ENCODE data around the gene CMTM8. TPM values are rescaled to one million over a fixed set of nuclear protein-coding genes. Genes with fewer than 3 reads are reported as not detected.

Gene CMTM8
- total RNA-seq, 4 donors from 2014 or later, result 4.8 to 18.3 (median 5.2) TPM

DNA sequence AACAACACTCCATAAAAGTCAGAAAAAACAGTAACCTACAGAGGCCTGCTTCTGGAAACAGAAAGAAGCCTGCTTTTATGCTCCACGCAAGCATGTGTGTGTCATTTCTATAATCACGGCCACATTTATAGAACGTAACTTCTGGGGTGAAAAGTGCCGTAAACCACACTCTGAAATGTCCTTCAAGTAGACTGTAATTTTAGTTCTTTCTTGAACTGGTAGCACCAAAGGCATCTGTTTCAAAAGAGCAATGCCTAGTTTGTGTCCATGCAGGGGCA is 133.7 kb downstream of the CMTM8 start:
- no peak for ATAC-seq (ENCODE audit: low FRiP score)
- TF ChIP-seq, protein P1, sequence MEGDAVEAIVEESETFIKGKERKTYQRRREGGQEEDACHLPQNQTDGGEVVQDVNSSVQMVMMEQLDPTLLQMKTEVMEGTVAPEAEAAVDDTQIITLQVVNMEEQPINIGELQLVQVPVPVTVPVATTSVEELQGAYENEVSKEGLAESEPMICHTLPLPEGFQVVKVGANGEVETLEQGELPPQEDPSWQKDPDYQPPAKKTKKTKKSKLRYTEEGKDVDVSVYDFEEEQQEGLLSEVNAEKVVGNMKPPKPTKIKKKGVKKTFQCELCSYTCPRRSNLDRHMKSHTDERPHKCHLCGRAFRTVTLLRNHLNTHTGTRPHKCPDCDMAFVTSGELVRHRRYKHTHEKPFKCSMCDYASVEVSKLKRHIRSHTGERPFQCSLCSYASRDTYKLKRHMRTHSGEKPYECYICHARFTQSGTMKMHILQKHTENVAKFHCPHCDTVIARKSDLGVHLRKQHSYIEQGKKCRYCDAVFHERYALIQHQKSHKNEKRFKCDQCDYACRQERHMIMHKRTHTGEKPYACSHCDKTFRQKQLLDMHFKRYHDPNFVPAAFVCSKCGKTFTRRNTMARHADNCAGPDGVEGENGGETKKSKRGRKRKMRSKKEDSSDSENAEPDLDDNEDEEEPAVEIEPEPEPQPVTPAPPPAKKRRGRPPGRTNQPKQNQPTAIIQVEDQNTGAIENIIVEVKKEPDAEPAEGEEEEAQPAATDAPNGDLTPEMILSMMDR (IDR thresholded peaks at IDR 0.05), result no peak

DNA sequence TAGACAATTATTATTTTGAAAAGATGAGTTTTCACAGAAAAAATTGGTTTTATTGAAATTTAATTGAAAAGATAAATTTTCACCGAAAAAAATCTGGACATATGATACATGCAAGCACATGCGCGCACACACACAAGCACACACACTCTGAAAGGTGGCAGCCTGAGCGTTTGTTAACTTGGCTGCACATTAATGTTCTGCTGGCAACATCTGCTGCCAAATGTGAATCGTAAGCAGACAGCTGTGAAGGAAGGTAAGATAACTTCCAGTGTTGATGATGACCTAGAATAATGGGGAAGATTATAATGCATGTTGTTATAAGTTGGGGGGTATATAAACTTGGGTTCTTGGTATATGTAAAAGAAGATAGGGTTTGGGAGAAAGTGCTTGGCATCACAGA is 134.8 kb downstream of the CMTM8 start:
- ATAC-seq (ENCODE audit: low FRiP score), result no peak

More for the DNA sequence above, 133.7 kb downstream of the CMTM8 start:
- DNase-seq (ENCODE audit: low spot score), result no peak

DNA sequence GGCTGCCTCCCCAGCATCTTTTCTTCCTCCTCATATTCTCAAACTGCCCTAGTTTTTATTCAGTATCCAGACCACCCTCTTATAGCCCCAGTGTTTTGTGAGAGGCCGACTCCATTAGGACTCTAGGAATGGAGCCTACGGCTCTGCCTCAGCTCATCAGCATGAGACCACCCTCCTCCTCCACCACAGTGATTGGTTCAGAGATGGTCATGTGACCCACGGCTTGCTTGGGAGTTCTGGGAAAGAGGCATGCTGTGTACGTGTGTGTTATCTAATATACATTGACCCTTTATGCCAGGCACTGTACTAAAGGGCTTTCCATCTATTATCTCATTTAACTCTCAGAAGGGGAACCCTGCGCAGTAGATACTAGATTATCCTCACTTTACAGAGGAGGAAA is 135.4 kb downstream of the CMTM8 start:
- DNase-seq (ENCODE audit: low spot score) (no peak), ATAC-seq (ENCODE audit: low FRiP score) (no peak)
- TF ChIP-seq, protein P1 (IDR thresholded peaks at IDR 0.05), result no peak

More for the DNA sequence above, 134.8 kb downstream of the CMTM8 start:
- TF ChIP-seq, protein P1 (IDR thresholded peaks at IDR 0.05), result no peak
- no peak for DNase-seq (ENCODE audit: low spot score)

DNA sequence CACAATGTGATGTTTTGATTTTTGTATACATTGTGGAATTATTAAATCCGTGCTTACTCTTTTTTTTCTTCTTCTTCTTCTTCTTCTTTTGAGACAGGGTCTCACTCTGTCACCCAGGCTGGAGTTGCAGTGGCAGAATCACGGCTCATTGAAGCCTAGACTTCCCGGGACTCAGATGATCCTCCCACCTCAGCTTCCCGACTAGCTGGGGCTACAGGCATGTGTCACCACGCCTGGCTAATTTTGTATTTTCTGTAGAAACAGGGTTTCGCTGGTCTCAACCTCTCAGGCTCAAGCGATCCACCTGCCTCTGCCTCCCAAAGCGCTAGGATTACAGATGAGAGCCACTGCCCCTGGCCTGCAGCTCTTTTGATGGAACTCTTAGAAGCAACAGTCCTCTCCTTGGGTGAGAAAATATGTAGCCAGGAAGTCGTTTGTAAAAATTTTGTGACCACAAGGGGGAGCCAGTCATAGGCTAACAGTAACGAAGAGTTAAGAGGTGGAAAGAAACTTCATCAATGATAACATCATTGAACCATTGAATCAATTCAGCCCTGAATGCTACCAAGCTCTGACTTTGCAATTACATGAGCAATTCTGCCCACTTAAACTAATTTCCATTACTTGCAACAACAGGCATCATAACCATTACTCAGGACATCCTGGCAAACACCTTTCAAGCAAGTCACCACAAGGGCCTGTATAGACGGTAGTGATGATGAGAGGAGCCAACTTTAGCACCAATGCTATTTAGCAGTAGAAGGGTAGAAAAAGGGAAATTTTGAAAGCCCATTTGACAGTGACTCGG is 136.5 kb downstream of the CMTM8 start:
- DNase-seq (ENCODE audit: low spot score) (peak; percentile 55), ATAC-seq (ENCODE audit: low FRiP score) (peak; percentile 68)
- TF ChIP-seq, protein P1 (IDR thresholded peaks at IDR 0.05), result peak in 1 of 3 donors; percentile 43

DNA sequence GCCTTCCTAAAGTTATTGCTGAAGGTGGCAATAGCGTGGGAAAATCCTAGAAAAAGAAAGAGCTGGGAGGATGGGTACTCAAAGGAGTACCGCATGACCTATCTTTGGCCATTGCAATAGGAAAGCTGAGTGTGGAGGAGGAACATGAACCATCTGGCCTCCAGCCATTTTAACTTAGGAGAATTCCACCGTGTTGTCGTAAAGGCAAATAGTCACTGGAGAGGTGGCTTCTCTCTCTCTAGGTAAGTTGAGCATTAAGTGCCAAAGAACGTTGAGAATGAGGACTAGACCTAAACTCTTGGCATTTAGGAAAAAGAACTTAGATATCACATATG is 137.1 kb downstream of the CMTM8 start:
- no peak for ATAC-seq (ENCODE audit: low FRiP score)
- DNase-seq (ENCODE audit: low spot score), result no peak
- TF ChIP-seq, protein P1 (IDR thresholded peaks at IDR 0.05), result no peak

DNA sequence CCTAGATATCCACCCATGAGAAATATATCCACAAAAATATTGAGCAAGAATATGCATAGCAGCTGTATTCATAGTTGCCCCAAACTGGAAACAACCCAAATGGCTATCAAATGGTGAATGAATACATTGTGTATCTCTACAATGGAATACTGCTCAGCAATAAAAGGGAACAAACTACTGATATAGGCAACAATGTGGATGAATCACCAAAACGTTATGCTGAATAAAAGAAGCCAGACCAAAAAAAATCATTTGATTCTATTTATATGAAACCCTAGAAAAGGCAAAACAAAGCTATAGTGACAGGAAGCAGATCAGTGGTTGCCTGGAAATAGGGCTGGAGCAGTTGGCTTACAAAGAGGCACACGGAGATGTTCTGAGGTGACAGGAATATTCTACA is 137.6 kb downstream of the CMTM8 start:
- no peak for DNase-seq (ENCODE audit: low spot score)
- TF ChIP-seq, protein P1 (IDR thresholded peaks at IDR 0.05), result no peak
- no peak for ATAC-seq (ENCODE audit: low FRiP score)

DNA sequence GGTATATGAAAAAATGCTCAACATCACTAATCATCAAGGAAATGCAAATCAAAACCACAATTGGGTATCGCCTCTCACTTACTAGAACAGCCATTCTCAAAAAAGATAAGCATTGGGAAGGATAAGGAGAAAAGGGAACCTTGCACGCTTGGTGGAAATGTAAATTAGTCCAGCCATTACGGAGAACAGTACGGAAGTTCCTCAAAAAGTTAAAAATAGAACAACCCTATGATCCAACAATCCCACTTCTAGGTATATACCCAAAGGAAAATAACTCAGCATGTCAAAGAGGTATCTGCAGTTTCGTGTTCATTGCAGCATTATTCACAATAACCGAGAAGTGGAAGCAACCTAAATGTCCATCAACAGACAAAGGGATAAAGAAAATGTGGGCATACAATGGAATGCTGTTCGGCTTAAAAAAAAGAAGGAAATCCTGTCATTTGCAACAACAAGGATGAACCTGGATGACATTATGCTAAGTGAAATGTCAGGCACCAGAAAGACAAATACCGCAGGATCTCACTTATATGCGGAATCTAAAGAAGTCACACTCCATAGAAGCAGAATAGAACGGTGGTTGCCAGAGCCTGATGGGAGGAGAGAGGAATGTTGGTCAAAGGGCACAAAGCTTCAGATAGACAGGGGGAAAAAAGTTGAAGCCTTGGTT is 141.5 kb downstream of the CMTM8 start:
- DNase-seq (ENCODE audit: low spot score) (no peak), ATAC-seq (ENCODE audit: low FRiP score) (no peak)
- TF ChIP-seq, protein P1 (IDR thresholded peaks at IDR 0.05), result no peak

Data from omental fat pad (tissue), 4 donors.